Hippocampal formation (tissue), 2 donors: Measurements from ENCODE around the gene COL4A3.

ENCODE experiments used
- DNase-seq, 2 donors: peaks; one replicate each; lab custom pipeline; 2025; lab: John Stamatoyannopoulos, UW

The COL4A3 gene

GRCh38 chr2:227163998-227164762 is at the start of gene COL4A3, which contains the start of gene COL4A4:
COL4A3 (plus strand) TSS chr2:227164624; CDS start chr2:227164727, 103 bp downstream.
COL4A4 (minus strand) TSS chr2:227164205; CDS start chr2:227147483, 16,722 bp downstream.
- DNase-seq, result no peak

- no peak for DNase-seq
Observed at GRCh38 chr2:227115761-227116160, 48.7 kb upstream of the COL4A3 start.

- no peak for DNase-seq
Observed at GRCh38 chr2:227117027-227117426, 47.4 kb upstream of the COL4A3 start.

GRCh38 chr2:227117852-227118251 is 46.6 kb upstream of the COL4A3 start:
- no peak for DNase-seq

- no peak for DNase-seq
Observed at GRCh38 chr2:227118353-227118752, 46.1 kb upstream of the COL4A3 start.

DNA sequence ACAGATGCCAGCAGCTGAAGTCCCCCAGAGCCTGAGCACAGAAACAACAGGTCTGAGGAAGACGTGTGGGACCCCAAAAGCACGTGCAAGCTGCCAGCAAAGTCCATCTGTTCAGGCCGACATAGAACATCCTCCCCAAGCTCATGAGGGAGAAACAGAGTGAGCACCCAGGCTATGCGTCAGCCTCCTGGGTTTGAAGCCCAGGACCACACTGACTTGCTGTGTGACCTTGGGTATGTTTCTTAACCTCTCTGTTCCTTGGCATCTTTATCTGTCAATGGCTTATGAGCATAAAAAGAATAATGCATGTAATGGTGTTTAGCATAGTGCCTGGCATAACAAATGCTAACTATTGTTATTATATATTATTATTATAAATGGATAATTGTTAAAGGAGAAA is 40.7 kb upstream of the COL4A3 start:
- no peak for DNase-seq

GRCh38 chr2:227124811-227125210 is 39.6 kb upstream of the COL4A3 start:
- DNase-seq, result no peak

DNA sequence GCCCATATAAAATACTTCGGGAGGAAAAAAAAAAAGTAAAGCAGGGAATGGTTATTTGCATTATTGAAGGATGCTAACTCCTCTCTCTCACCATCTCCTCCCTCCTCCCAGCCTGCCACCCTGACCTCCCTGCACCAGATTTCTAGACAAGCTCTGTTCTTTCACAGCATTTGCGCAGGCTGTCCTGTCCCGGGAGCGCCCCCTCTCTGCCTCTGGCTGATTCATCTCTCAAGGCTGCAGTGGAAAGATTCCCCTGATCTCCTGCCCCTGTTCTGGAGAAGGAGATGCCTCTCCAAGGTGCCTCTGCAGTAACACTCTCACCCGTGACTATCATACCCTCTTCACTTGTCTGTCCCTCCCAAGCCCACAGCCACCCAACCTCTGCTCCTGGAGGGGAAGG is 38.9 kb upstream of the COL4A3 start:
- DNase-seq, result no peak

GRCh38 chr2:227127201-227127600 is 37.2 kb upstream of the COL4A3 start:
- DNase-seq, result no peak

DNA sequence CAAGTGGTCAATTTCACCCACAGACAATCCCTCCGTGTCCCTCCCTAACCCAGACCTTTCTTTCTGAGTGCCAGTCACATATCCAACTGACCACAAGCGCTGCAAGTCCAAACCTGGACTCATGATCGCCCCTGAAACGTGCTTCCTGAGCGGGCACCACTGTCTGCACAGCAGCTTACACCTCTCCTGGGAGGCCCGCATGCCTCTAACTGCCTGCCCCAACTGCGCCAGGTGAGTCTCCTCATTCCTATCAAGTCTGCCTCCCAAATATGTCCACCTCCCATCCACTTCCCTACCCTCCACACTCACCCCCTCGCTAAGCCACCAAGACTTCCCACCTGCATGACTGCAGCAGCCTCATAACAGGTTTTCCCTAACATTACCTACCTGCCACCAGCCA is 33.8 kb upstream of the COL4A3 start:
- DNase-seq, result no peak

DNA sequence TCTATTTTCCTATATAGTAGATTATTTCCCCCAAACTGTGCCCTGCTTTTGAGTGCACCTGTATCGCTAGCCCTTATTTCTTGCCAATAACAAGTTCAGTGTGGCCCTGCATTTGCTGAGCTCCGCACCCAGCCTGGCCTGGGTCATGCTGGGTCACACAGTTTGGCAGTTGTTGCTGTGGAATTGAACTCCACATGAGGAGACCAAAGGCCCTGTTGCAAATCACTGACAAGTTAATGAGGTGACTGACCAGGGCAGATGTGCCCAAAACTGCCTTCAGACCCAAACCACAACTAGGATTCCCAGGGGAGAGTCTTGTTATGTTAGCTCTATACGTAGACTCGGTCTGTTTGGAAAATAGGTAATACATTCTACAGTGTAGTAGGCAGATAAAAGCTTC is 31.4 kb upstream of the COL4A3 start:
- DNase-seq, result no peak

DNA sequence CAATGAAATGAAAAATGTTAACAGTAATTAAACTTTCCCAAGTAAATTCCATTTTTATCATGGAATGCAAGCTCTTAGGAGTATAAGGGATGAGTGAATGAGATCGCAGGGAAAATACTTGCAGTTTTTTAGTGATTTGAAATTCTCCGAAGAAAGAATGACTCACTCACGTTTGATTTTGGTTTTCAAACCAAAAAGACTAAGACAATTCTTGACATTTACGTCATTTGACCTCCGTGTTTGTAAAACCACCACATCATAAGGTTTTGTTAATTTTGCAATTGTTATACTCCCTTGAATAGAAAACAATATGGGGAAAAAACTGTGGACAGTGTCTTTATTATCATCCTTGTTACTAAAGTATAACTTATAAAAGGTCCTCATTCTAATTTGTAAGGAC is 29.8 kb upstream of the COL4A3 start:
- no peak for DNase-seq

- DNase-seq, result no peak
Observed at GRCh38 chr2:227141301-227141700, 23.1 kb upstream of the COL4A3 start.

DNA sequence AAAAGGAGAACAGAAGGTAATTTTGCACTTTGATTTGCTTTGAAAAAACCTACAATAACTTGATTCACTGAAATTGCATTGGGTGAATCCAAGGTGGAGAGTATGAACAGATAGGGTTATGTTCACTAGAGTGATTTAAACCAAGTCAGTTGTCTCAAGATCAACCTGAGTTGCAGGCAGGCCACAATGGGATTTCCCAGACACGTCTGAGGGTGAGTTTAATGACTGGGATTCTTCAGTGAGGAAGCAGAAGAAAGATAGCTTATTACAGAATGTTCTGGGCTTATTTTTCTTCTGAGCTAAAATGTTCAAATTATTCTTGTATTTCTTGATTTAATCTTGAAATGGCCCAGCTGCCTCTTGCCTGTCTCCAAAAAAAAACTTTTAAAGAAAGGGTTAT is 20.5 kb upstream of the COL4A3 start:
- no peak for DNase-seq

DNA sequence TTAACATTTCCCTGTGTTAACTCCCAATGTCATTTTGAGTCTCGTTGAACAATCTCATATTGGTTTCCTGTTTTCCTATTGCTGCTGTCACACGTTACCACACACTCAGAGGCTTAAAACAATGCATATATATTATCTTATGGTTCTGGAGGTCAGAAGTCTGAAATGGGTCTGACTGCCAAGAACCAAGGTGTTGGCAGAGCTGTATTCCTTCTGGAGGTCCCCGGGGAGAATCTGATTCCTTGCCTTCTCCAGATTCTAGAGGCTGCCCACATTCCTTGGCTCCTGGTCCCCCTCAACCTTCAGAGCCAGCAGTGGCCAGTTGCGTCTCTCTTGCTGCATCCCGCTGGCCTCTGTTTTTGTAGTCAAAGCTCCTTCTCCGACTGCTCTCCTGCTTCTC is 18.0 kb upstream of the COL4A3 start:
- DNase-seq, result no peak

DNA sequence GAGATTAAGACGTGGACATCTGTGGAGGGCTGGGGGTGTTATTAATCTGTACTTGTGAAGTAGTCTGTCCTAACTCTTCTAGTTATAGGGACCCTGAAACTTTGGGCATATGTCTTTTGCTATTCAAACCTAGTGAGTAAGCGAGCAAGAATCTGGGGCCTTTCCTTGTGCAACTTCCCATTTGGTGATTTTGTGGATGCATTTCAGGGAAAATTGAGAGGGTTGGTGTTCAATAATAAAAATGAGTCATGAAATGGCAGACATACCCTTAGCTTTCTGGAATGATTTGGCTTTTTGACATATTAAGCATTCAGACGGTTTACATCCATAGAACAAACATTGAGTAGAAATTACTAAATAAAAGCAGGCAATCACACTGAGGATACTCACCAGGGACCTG is 17.4 kb upstream of the COL4A3 start:
- DNase-seq, result no peak

DNA sequence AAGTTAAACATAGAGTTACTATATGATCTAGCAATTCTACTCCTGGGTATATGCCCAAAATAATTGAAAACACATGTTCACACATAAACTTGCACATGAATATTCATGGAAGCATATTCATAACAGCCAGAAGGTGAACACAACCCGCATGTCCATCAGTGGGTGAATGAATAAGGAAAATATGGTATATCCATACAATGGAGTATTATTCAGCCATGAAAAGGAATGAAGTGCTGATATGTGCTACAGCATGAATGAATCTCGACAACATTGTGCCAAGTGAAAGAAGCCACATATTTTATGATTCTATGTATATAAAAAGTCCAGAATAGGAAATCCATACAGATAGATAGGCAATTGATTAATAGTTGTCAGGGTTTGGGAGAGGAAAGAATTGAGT is 16.3 kb upstream of the COL4A3 start:
- no peak for DNase-seq

DNA sequence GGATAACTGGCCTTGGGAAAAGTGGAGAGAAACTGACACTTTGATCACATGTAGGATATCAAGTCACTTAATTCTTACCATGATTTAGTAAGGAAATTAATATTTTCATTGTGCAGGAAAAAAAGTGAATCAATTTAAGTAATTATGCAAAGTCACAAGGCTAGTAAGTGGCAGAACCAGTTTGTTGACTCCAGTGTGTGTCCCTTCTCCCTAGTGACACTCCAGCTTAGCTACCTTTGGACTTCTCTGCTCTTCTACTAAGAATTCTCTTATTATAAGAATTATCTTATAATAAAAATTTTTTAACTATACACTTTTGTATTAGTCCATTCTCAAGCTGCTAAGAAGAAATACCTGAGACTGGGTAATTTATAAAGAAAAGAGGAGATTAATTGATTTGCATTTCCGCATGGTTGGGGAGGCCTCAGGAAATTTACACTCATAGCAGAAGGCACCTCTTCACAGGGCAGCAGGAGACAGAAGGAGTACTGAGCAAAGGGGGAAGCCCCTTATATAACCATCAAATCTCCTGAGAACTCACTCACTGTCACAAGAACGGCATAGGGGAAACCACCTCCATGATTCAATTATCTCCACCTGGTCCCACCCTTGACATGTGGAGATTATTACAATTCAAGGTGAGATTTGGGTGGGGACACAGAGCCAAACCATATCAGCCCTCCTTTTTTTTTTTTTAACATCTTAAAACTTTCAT is 14.0 kb upstream of the COL4A3 start:
- DNase-seq, result no peak

DNA sequence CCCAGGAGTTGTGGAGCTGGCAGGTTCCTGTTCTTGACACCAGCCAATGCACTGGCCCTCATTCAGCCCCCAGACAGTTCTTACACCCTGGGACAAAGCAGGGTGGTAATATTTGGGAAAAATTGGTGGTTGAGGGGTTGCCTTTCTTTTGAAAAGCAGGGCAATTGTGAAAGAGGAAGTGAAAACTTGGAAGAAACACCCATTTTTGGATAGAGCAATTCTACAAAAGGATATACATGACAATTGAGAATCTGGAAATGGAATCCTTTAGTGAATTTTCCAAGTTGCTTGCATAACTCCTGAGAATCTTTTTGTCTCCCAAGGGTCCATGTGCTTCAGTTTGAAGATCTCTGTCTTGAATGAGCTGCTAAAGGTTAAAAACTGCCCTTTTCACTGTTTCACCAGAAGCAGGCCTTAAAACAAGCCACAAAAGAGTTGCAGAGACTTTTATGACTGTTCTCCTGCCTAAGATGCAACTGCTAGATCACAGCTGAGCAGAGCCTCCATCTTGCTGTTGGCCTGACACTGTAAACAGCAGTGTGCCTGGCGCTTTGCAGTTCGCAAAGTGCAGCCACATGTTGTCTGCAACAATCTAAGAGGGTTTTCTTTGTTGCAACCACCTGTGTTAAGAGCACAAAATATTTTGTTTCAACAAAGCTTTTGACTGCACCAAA is 12.2 kb upstream of the COL4A3 start:
- DNase-seq, result no peak

- no peak for DNase-seq
Observed at GRCh38 chr2:227153307-227153706, 11.1 kb upstream of the COL4A3 start.

- DNase-seq, result no peak
Observed at GRCh38 chr2:227153758-227154486, 10.5 kb upstream of the COL4A3 start.
